ENCODE measurements around the gene MZF1. TPM values are rescaled to one million over a fixed set of nuclear protein-coding genes. Genes with fewer than 3 reads are reported as not detected.
A peak's percentile ranks its signal among the peaks of the same experiment; 100 is the strongest.

MZF1 gene
- total and polyA plus RNA-seq, 10 of the 15 experiments (the other 5 are each of a cell fraction or from before 2014, with no cell fraction given) = 0.38 to 14.7 (median 7.2) TPM

GRCh38 chr19:58578012-58578925, 5.1 kb upstream of the MZF1 start:
- Histone ChIP-seq H4K20me1 (ENCODE audit: control insufficient read depth, insufficient read depth) (no peaks in the 10 kb centered on the region), H3K27me3 (replicated peaks in 1 of 2; ENCODE audit: control insufficient read depth in 2 of 2, insufficient read depth in 2 of 2, low read length in 1 of 2) (no peaks in the 10 kb centered on the region), H3K36me3 (ENCODE audit: control insufficient read depth in 2 of 2, insufficient read depth in 2 of 2, low read length in 1 of 2) (peaks cover 0 to 4% of the 10 kb centered on the region in 2 experiments; a peak in 3 of 4 replicates), H3K4me1 (ENCODE audit: control insufficient read depth, insufficient read depth, low read length) (peaks cover 25% of the 10 kb centered on the region), H2AFZ (ENCODE audit: control insufficient read depth, low read depth, low read length) (no peak overlapping the region), H3K4me2 (ENCODE audit: control insufficient read depth, insufficient read depth) (peak overlapping the region; percentile 80), H3K9ac (ENCODE audit: control insufficient read depth, insufficient read depth, low read length) (no peak overlapping the region), H3K9me3 (replicated peaks; ENCODE audit: control insufficient read depth, insufficient read depth, low read length) (no peaks in the 10 kb centered on the region), H3K79me2 (ENCODE audit: control insufficient read depth, insufficient read depth, low read length) (peaks cover 8% of the 10 kb centered on the region), H3K4me3 (peak overlapping the region; percentile 16; the same call in 1 of the 2 replicates), H3K27ac (ENCODE audit: control insufficient read depth, insufficient read depth) (peak overlapping the region; percentile 20; the same call in 1 of the 2 replicates)
- ChIA-PET POLR2A (interaction anchor here (0.7 to 4.0 kb wide), 7 partner anchors 19 to 175 kb away, joined by 5 to 24 read pairs (median 8); partner anchors contain the start of genes CHMP2A, TRIM28, UBE2M and ZBTB45), RAD21 (ENCODE audit: unreplicated experiment) (interaction anchor here (1.0 to 3.9 kb wide), 4 partner anchors 19 to 65 kb away, joined by 3 to 50 read pairs (median 10); partner anchors contain the start of genes CHMP2A and ZBTB45), CTCF (interaction anchor here (0.8 to 4.7 kb wide), 7 partner anchors 19 to 67 kb away, joined by 3 to 67 read pairs (median 5); partner anchors contain the start of genes TRIM28 and ZBTB45), SMC1A (ENCODE audit: uncharacterized antibody, unreplicated experiment) (interaction anchor here (1.5 to 4.5 kb wide), 3 partner anchors 24 to 64 kb away, joined by 4 to 43 read pairs (median 10); partner anchors contain the start of genes CHMP2A and ZBTB45)
- 43% methylated on average over 11 of the region's 11 CpGs for WGBS (ENCODE audit: insufficient coverage, insufficient replicate concordance, low lambda C conversion rate, missing lambda C conversion rate)
- FAIRE-seq (no peak), DNase-seq (ENCODE audit: low read depth, low spot score) (no peak), ATAC-seq (peak; percentile 6; the same call in 2 of the 3 replicates)
- in situ Hi-C loops (cut with MboI) = no loop called here
- no TSS peak for BruUV-seq (replicated peaks)
- intact Hi-C loops (cut with micrococcal nuclease; ENCODE audit: unreplicated experiment) = no loop called here
- TF ChIP-seq NBN (IDR thresholded peaks at IDR 0.05) (peak; percentile 55; the same call in 1 of the 2 replicates), MXI1 (IDR thresholded peaks at IDR 0.05; ENCODE audit: low read depth, low read length) (0 out of 2 replicates have a peak, but pooled peaks have one; percentile 50), MLLT1 (IDR thresholded peaks at IDR 0.05) (peak; percentile 50; the same call in 1 of the 2 replicates), RAD51 (IDR thresholded peaks at IDR 0.05) (peak; percentile 27; the same call in 1 of the 2 replicates), MTA2 (IDR thresholded peaks at IDR 0.05; ENCODE audit: low read depth) (peak; percentile 48; the same call in 1 of the 2 replicates), FOS (IDR thresholded peaks at IDR 0.05; ENCODE audit: borderline replicate concordance, extremely low read depth, insufficient read length) (no peak), EP300 (IDR thresholded peaks at IDR 0.05; ENCODE audit: borderline replicate concordance in 1 of 2, control insufficient read depth in 1 of 2, low read depth in 2 of 2, low read length in 2 of 2) (0 out of 4 replicates have a peak, but pooled peaks of 1 of the 2 experiments have one; percentile 29), TCF3 (IDR thresholded peaks at IDR 0.05; ENCODE audit: borderline replicate concordance, insufficient read depth, low read depth, low read length) (no peak), RUNX3 (IDR thresholded peaks at IDR 0.05; ENCODE audit: low read length) (peak; percentile 52; the same call in 1 of the 2 replicates), IKZF1 (conservative IDR thresholded peaks at IDR 0.05) (peak; percentile 28; the same call in 1 of the 2 replicates), NR2C2 (IDR thresholded peaks at IDR 0.05; ENCODE audit: borderline replicate concordance, control insufficient read depth, insufficient read length, low read depth) (no peak), ZNF384 (IDR thresholded peaks at IDR 0.05; ENCODE audit: borderline replicate concordance, low read depth, low read length) (0 out of 2 replicates have a peak, but pooled peaks have one; percentile 49), PAX5 (IDR thresholded peaks at IDR 0.05; ENCODE audit: borderline replicate concordance, low read depth, low read length) (peak; percentile 88), RELB (IDR thresholded peaks at IDR 0.05; ENCODE audit: low read depth) (peak; percentile 41; the same call in 1 of the 2 replicates), PAX8 (IDR thresholded peaks at IDR 0.05) (peak; percentile 94), DPF2 (IDR thresholded peaks at IDR 0.05) (peak; percentile 46; the same call in 1 of the 2 replicates), EGR1 (IDR thresholded peaks at IDR 0.05; ENCODE audit: borderline replicate concordance in 1 of 2, low read depth in 2 of 2, low read length in 2 of 2) (no peak), GATAD2B (conservative IDR thresholded peaks at IDR 0.05; ENCODE audit: low read depth) (no peak)
- TF ChIP-seq, protein P1, sequence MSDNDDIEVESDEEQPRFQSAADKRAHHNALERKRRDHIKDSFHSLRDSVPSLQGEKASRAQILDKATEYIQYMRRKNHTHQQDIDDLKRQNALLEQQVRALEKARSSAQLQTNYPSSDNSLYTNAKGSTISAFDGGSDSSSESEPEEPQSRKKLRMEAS (IDR thresholded peaks at IDR 0.05; ENCODE audit: low read depth, low read length) = no peak
